Hematopoietic multipotent progenitor cell treated with erythropoietin and hydrocortisone succinate and interleukin-3 and kit ligand, for 15 days (in vitro differentiated cells): ENCODE results near the gene HTRA2.

Source experiments
- DNase-seq: peaks from one replicate; pipeline ENCODE4 v3.0.0-alpha.2; 2015; ENCODE audit warnings: low spot score

The HTRA2 gene

DNA sequence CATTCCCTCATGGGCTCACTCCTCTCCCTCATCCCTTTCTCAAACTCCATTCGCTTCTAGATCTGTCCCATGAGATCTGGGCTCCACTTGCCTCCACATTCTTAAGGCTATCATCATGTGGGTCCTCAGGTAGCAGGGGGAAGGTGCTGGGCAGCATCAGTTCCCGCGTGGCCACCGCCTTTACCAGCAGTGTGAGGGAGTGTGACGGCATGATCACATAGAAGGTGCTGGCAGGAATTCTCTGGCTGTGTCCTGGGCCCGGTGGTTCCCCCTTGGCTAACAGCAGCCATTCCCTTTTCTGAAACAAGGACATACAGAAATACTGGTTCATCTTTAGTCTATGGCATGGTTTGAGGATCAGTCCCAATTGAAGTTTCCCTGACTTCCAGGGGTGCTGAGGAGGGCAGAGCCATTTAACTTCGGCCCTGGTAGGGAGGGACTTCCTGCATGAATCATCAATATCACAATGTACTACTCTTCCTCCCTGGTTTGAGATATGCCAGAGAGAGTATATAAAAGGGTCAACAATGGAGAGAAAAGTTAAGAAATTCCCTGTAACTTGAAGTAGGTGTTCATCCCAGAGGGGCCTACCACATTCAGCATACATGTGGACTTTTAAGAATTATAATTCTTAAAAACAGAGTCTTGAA is 32.5 kb downstream of the HTRA2 start:
- DNase-seq: no peak

DNA sequence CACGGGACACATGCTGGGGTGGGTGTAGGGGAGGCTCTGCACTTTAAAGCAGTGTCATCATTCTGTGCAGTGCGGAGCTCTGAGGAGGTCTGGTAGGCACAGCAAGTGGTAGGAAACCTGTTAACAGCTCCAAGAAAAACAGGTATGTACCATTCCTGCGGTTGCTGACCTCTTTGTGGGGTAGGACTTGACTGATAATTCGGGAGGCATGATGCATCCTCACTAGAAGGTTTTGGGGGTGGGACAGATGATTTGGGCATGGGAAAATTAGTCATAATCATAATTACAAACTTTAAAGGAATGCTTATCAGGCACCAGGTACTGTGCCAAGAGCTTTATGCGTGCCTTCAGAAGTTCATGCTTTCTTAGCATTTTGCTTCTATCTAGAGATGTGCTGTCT is 34.5 kb downstream of the HTRA2 start:
- DNase-seq: no peak

DNA sequence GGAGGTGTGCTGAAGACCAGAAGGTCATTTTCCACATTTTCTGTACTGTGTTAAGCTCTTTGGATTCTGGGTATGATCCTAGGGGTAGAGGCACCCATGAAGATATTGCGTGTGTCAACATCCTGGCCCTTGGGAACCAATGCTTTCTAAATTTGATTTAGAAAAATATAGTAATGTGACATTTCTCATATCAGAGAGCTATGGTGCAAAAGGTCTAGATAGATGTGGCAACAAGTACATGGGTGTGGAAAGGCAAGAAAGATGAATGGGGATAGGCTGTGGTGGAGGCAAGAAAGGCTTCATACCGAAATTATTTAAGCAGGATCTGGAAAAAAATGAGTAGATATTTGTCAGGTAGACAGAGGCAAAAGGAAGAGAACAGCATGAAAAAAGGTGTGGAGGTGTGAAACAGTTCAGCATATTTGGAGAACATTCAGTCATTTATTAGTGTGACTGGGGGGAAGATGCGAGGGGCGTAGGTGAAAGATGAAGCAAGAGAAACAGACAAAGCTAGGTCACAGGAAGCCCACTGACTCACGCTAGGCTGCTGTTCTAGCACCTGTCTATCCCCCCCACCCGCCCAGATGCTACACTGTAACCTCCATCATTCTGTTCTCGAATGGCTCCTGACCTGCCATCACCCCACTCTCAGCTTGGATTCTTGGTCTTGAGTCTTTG is 36.5 kb downstream of the HTRA2 start:
- DNase-seq: no peak

DNA sequence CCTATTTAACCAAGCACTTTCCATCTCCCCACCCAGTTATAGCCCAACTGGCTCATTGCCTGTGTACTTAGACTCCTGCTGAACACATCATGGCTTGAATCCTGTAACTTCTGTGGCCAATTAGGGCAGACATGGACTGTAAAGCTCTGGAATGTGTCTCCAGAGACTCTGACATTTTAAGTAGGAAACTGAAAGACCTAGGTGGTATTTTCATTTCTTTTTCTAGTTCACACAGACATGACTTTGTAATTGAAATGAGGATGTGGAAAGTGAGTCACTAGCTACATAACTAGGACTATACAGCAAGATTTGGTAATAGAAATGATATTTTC is 37.0 kb downstream of the HTRA2 start:
- no peak for DNase-seq

DNA sequence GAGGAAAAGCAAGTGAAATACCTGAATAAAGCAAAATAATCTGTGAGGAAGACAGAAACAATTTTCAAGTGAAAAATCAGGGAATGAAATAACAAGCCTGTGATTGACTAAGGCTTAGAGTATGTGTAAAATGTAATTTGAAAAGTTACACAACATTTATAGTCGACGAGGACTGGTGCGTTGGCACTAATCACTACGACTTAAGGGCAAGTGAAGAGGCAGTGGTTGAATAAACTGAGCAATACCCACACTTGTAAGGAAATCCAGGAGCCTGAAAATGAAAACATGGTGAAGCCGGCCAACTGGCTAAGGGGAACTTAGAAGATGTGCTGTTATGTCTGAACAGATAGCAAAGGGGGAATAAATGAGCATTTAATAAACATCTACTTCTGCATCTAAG is 38.1 kb downstream of the HTRA2 start:
- no peak for DNase-seq

- no peak for DNase-seq
These were observed 40.0 kb downstream of the HTRA2 start for GRCh38 chr2:74569686-74570085.

GRCh38 chr2:74571058-74571457 is 41.3 kb downstream of the HTRA2 start:
- DNase-seq: no peak

GRCh38 chr2:74572178-74572925 is 42.6 kb downstream of the HTRA2 start:
- no peak for DNase-seq

GRCh38 chr2:74573747-74574562 is 44.2 kb downstream of the HTRA2 start:
- no peak for DNase-seq

- DNase-seq: no peak
These were observed 45.6 kb downstream of the HTRA2 start for GRCh38 chr2:74575320-74575719.

DNA sequence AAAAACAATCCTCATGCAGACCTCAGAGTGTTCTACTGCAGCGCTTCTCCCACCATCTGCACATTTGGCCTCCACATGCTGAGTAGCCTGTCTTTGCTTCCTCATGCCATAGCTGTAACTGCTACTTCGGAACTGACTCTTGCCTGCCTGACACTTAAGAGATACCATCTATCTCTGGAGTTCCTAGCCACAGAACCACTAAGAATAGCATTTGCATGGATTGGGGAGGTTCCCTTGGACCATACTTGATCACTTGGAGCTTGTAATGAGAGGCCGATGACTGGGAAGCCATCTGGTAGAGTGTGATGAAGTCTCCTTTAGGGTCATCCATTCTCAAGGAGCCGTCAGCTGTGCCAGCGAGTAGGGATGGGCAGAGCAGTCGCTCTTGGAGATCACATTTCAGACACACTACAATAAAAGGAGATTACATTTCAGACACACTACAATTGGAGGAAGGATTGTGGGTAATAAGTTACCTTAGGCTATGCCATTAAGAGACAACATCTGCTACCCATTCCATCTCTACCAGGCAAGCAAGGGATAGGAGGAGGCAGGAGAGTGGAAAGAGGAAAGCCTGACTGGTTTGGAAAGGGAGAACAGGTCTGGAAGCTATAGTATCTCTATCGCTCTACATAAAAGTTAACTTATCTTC is 46.6 kb downstream of the HTRA2 start:
- DNase-seq: no peak

DNA sequence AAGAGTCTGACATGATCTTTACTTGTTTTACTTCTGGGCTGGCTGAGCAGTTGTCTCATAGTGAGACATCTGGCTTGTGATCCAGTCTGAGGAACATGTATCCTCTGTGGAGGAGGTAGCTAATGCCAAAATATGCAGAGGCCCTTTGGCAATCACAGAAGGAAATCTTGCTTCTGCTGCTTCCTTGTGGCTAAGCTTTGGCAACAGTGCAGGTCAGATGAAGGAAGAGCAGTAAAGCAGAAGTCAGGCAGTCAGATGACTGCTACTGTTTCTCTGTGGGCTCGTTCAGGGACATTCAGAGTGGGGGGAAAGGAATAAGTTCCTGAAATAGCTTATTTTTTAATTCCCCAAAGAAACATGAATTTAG is 47.1 kb downstream of the HTRA2 start:
- DNase-seq: no peak

DNA sequence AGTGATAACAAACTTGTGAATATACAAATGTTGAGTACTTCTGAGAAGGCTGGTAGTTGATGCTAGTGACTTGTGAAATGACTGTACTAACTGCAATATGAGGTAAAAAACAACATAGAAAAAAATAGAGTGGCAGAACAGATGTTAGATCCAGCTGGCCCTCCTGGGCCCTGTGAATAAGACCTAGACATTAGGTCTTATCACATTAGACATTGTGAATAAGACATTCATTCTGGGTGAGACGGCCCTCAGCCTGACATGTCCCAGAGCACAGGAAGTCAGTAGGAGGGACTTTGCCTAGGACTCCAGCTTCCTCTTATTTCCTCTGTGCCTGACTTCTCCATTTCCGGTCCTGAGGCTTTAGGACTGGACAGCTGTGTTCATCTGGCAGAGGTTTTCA is 47.7 kb downstream of the HTRA2 start:
- no peak for DNase-seq

GRCh38 chr2:74578408-74578807 is 48.7 kb downstream of the HTRA2 start:
- DNase-seq: no peak

DNA sequence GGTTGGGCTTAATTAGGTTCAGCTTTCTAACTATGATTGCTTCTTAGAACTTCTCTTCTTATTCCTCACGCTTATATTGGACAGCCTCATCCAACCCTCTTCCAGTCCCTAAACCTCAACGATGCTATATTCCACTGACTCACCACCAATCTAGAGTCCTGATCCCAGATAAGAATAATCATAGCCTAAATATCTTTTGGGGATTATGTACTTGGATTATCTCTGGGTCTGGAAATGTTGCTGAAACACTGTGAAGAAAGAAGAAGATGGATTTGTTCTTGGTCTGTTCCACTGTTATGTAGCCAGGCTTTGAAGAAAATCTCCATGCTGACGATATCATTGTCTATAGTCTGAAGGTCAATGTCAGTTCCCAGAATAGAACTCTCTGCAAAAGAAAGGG is 51.7 kb downstream of the HTRA2 start:
- no peak for DNase-seq

DNA sequence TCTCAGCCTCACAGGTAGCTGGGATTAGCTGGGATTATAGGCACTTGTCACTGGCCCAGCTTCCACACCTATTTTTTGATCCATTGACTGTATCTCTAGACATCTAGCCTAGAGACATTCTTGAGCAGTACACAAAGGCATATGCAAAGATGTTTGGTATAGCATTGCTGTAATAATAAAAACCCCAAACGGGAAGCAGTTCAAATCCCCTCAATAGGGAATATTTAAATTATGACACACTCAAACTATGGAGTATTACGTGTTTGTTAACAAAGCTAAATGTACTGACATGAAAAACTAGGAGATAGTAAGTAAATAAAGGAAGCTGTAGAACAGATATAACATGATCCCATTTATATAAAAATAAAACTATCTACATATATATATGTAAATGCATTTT is 52.5 kb downstream of the HTRA2 start:
- no peak for DNase-seq
